HepG2 (cell line): ENCODE data around the gene SOBP. TPM values are rescaled to one million over a fixed set of nuclear protein-coding genes. Genes with fewer than 3 reads are reported as not detected.

Experiments used
- ATAC-seq: fragments of 200-7000 bp; cut with Tn5 transposase; 3 replicates; pipeline ENCODE4 v1.9.1; 2020; ENCODE audit warnings: mild to moderate bottlenecking, moderate library complexity
- BruUV-seq: library from RNA; stranded (reverse); fragments of 400-500 nt; replicated peaks from 2 replicates; lab custom pipeline; 2021; lab: Mats Ljungman, UMichigan
- CTCF ChIA-PET: fragments of 300-600 bp; formaldehyde crosslinking; extraction: SDS; loops from one replicate; lab custom pipeline; 2021; ENCODE audit warnings: low total read pairs, inconsistent platforms, low intra/inter-chr PET ratio; lab: Yijun Ruan, JAX
- POLR2A ChIA-PET: fragments of 350-600 bp; sonication (Branson Sonifier 250); formaldehyde crosslinking; loops from one replicate; lab custom pipeline; 2020; ENCODE audit warnings: antibody characterized with exemption, inconsistent platforms; lab: Yijun Ruan, JAX
- DNase-seq: peaks from one replicate; pipeline ENCODE4 v3.0.0-alpha.2; 2015; ENCODE audit warnings: low spot score
- FAIRE-seq: peaks from 3 replicates; lab custom pipeline; 2011; peaks lifted over from hg19 to GRCh38; lab: Jason Lieb, UNC
- H2AFZ ChIP-seq: one replicate; pipeline ENCODE4 v1.6.1; 2011; ENCODE audit warnings: low read length, inconsistent platforms
- H3K27ac ChIP-seq: fragments of 300-600 bp; 3 replicates; pipeline ENCODE4 v1.8.0; 2011; ENCODE audit warnings: mixed run types, mild to moderate bottlenecking, mixed read lengths, low read length, inconsistent platforms; ENCODE audit not compliant: insufficient read depth; ENCODE audit errors: extremely low read length
- H3K27me3 ChIP-seq, 2 experiments: fragments of 200-600 bp in 1 of 2; 2 replicates in 1 of 2; 3 replicates in 1 of 2; pipeline versions ENCODE4 v1.6.0 to v1.8.0; 2011; ENCODE audit warnings: low read length in 2 of 2, mild to moderate bottlenecking in 2 of 2, moderate library complexity in 2 of 2, inconsistent platforms in 1 of 2; ENCODE audit not compliant: insufficient read depth in 2 of 2, control insufficient read depth in 1 of 2
- H3K36me3 ChIP-seq, 2 experiments: fragments of 200-600 bp in 1 of 2; replicated peaks in 1 of 2; 2 replicates in 1 of 2; 3 replicates in 1 of 2; pipeline versions ENCODE4 v1.5.1 to v1.8.0; 2011; ENCODE audit warnings: low read length in 2 of 2, inconsistent platforms in 1 of 2; ENCODE audit not compliant: insufficient read depth in 2 of 2, control insufficient read depth in 1 of 2
- H3K4me1 ChIP-seq: 2 replicates; pipeline ENCODE4 v1.5.1; 2012; ENCODE audit warnings: low read length, inconsistent platforms; ENCODE audit not compliant: insufficient read depth
- H3K4me2 ChIP-seq: 2 replicates; pipeline ENCODE4 v1.6.0; 2011; ENCODE audit warnings: low read depth, low read length, inconsistent platforms
- H3K4me3 ChIP-seq, 3 experiments: fragments of 200-600 bp in 1 of 3; sonication (generic), shearing (Covaris generic) in 1 of 3; replicated peaks in 1 of 3; 2 replicates each; pipeline ENCODE4 v1.5.1; 2011 to 2016; ENCODE audit warnings: low read length in 3 of 3, inconsistent platforms in 2 of 3, low read depth in 2 of 3, mild to moderate bottlenecking in 2 of 3, control low read depth in 1 of 3, mixed read lengths in 1 of 3; ENCODE audit not compliant: insufficient read depth in 1 of 3
- H3K79me2 ChIP-seq: one replicate; pipeline ENCODE4 v1.6.1; 2011; ENCODE audit warnings: low read length, inconsistent platforms; ENCODE audit not compliant: insufficient read depth
- H3K9ac ChIP-seq: 2 replicates; pipeline ENCODE4 v1.6.0; 2011; ENCODE audit warnings: mild to moderate bottlenecking, low read depth, low read length, inconsistent platforms; ENCODE audit not compliant: insufficient read depth
- H3K9me3 ChIP-seq: 2 replicates; pipeline ENCODE4 v1.5.1; 2012; ENCODE audit warnings: mild to moderate bottlenecking, low read length
- H4K20me1 ChIP-seq: 2 replicates; pipeline ENCODE4 v1.6.0; 2011; ENCODE audit warnings: inconsistent platforms, mild to moderate bottlenecking, low read length, moderate library complexity; ENCODE audit not compliant: insufficient read depth
- ARID5B ChIP-seq: IDR thresholded peaks from 2 replicates; pipeline ENCODE4 v1.4.0; 2020; ENCODE audit warnings: mild to moderate bottlenecking, missing genetic modification reagents
- HDAC2 ChIP-seq: sonication (generic); formaldehyde crosslinking; IDR thresholded peaks from 2 replicates; pipeline ENCODE4 v1.4.0; 2020; ENCODE audit warnings: missing genetic modification reagents
- NFE2 ChIP-seq: sonication (generic); formaldehyde crosslinking; IDR thresholded peaks from 2 replicates; pipeline ENCODE4 v1.4.0; 2020; ENCODE audit warnings: missing genetic modification reagents
- SCMH1 ChIP-seq: sonication (generic); formaldehyde crosslinking; IDR thresholded peaks from 2 replicates; pipeline ENCODE4 v1.9.0; 2021; ENCODE audit warnings: missing genetic modification reagents, mild to moderate bottlenecking, borderline replicate concordance
- ZBTB39 ChIP-seq: sonication (generic); formaldehyde crosslinking; IDR thresholded peaks from 2 replicates; pipeline ENCODE4 v1.5.0; 2020; ENCODE audit warnings: missing genetic modification reagents
- WGBS: methylation state at CpG from one replicate; pipeline ENCODE4 v1.1.6; 2017; ENCODE audit warnings: low lambda C conversion rate; 5-methylcytosine and 5-hydroxymethylcytosine counted together
- in situ Hi-C: cut with HindIII; loops from 2 replicates; pipeline ENCODE4 v1.10.0; 2017; ENCODE audit warnings: low pct_unique_long_range_greater_than_20kb; ENCODE audit not compliant: extremely low pct_ligation_motif_present
- intact Hi-C: fragments of 100-400 bp; cut with micrococcal nuclease; formaldehyde crosslinking; loops from one replicate; pipeline ENCODE4 v1.10.0; 2022; ENCODE audit not compliant: unreplicated experiment
- polyA plus RNA-seq, 8 experiments: library from polyadenylated mRNA; depleted of rRNA in 3 of 8; stranded (reverse) in 7 of 8; unstranded in 1 of 8; fragments of >200 nt; fragmentation: Illumina TruSeq in 4 of 8; extraction: Trizol in 4 of 8; gene quantifications; 2 replicates each; pipeline versions ENCODE4 v1.2.1 to v1.2.3, GENCODE V29; 2011 to 2016; ENCODE audit warnings: low read depth in 4 of 8, missing spikeins in 1 of 8, mixed read lengths in 1 of 8; ENCODE audit not compliant: insufficient read depth in 1 of 8
- total RNA-seq, 5 experiments: library from RNA; depleted of rRNA; stranded (reverse); fragments of >200 nt; fragmentation: Illumina TruSeq; extraction: Trizol; gene quantifications; 2 replicates each; pipeline ENCODE4 v1.2.3, GENCODE V29; 2016; ENCODE audit warnings: low read depth in 1 of 5

SOBP gene
- total and polyA plus RNA-seq, 2 of the 13 experiments (the other 11 are each of a cell fraction or from before 2014, with no cell fraction given), result 1.5 to 6.9 TPM

GRCh38 chr6:107616775-107617174 is 126.9 kb downstream of the SOBP start:
- no peak overlapping the region for H3K9ac ChIP-seq
- no peaks in the 10 kb centered on the region for H3K9me3 ChIP-seq
- in situ Hi-C loops, result no loop called here
- peaks cover 5% of the 10 kb centered on the region; the same call in 1 of the 2 replicates for H3K4me1 ChIP-seq
- TF ChIP-seq HDAC2 (CRISPR knock-in tag), result no peak
- TF ChIP-seq ARID5B (CRISPR knock-in tag), result no peak
- TF ChIP-seq, all 625 proteins: peak for 0
- intact Hi-C loops, result no loop called here
- DNase-seq, result no peak
- H3K4me3 ChIP-seq, result no peak overlapping the region
- peaks cover 5% of the 10 kb centered on the region; the same call in 1 of the 2 replicates for H4K20me1 ChIP-seq
- no peak for FAIRE-seq
- CTCF ChIA-PET, result no interaction called here
- POLR2A ChIA-PET, result no interaction called here
- H3K27me3 ChIP-seq, result no peaks in the 10 kb centered on the region
- no peak overlapping the region for H2AFZ ChIP-seq
- no peak for ATAC-seq
- no TSS peak for BruUV-seq
- H3K27ac ChIP-seq, result no peak overlapping the region
- peaks cover 2 to 4% of the 10 kb centered on the region in 2 experiments; a peak in 1 of 5 replicates for H3K36me3 ChIP-seq
- WGBS, result 98% methylated on average over 9 of the region's 9 CpGs
- no peak overlapping the region for H3K4me2 ChIP-seq
- no peaks in the 10 kb centered on the region for H3K79me2 ChIP-seq

- no peak for FAIRE-seq
- H3K9me3 ChIP-seq, result no peaks in the 10 kb centered on the region
- no TSS peak for BruUV-seq
- H4K20me1 ChIP-seq, result peaks cover 5% of the 10 kb centered on the region; the same call in 1 of the 2 replicates
- no peak overlapping the region for H3K9ac ChIP-seq
- DNase-seq, result no peak
- no peak overlapping the region for H3K4me2 ChIP-seq
- intact Hi-C loops, result no loop called here
- no peak for TF ChIP-seq NFE2 (CRISPR knock-in tag)
- no peak for TF ChIP-seq ZBTB39 (CRISPR knock-in tag)
- TF ChIP-seq SCMH1, result no peak
- no peaks in the 10 kb centered on the region for H3K4me1 ChIP-seq
- 98% methylated on average over 6 of the region's 6 CpGs for WGBS
- no peaks in the 10 kb centered on the region for H3K27me3 ChIP-seq
- no peak overlapping the region for H3K4me3 ChIP-seq
- ChIA-PET CTCF (no interaction called here), POLR2A (no interaction called here)
- ATAC-seq, result no peak
- no peak overlapping the region for H2AFZ ChIP-seq
- in situ Hi-C loops, result no loop called here
- peaks cover 4 to 6% of the 10 kb centered on the region in 2 experiments; a peak in 2 of 5 replicates for H3K36me3 ChIP-seq
- H3K27ac ChIP-seq, result no peak overlapping the region
- no peaks in the 10 kb centered on the region for H3K79me2 ChIP-seq
Observed at GRCh38 chr6:107617341-107617932, 127.5 kb downstream of the SOBP start.
